ENCODE results near the gene RNF217. TPM values are rescaled to one million over a fixed set of nuclear protein-coding genes. Genes with fewer than 3 reads are reported as not detected.

RNF217 gene
- total and polyA plus RNA-seq, 2 of the 13 experiments (the other 11 are each of a cell fraction or from before 2014, with no cell fraction given), result 2.2 to 2.4 TPM

DNA sequence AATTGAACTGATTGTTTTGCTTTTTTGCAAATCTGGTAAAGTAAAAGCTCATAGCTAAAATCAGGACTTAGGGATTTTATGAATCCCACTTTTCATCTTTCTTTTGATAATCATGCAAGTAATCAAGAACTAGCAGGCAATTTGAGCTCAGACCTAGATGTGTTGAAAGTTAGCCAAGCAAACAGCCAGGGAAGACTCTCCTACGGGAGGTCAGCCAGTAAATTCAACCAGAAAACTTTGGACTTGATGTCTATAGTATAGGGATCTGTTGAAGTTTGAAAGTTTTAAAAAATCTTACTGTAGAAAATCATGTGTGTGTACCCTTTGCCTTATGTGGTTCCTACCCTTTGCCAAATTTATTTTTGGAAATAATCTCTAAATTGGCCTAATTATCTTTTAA is 96.3 kb downstream of the RNF217 start:
- no peaks in the 10 kb centered on the region for H4K20me1 ChIP-seq (ENCODE audit: insufficient read depth, low read length)
- H2AFZ ChIP-seq (ENCODE audit: low read length), result no peak overlapping the region
- H3K79me2 ChIP-seq (ENCODE audit: insufficient read depth, low read length), result no peaks in the 10 kb centered on the region
- BruUV-seq (replicated peaks), result no TSS peak
- DNase-seq (ENCODE audit: low spot score) (no peak), FAIRE-seq (no peak), ATAC-seq (no peak)
- intact Hi-C loops (cut with micrococcal nuclease; ENCODE audit: unreplicated experiment), result no loop called here
- no peaks in the 10 kb centered on the region for H3K9me3 ChIP-seq (ENCODE audit: low read length)
- no peak overlapping the region for H3K4me3 ChIP-seq (replicated peaks in 1 of 3; ENCODE audit: insufficient read depth in 1 of 3, low read depth in 2 of 3, low read length in 3 of 3)
- no peak overlapping the region for H3K9ac ChIP-seq (ENCODE audit: insufficient read depth, low read depth, low read length)
- 12% methylated on average over 1 of the region's 1 CpG for WGBS (ENCODE audit: low lambda C conversion rate)
- peaks cover 6% of the 10 kb centered on the region for H3K4me1 ChIP-seq (ENCODE audit: insufficient read depth, low read length)
- H3K36me3 ChIP-seq (replicated peaks in 1 of 2; ENCODE audit: control insufficient read depth in 1 of 2, insufficient read depth in 2 of 2, low read length in 2 of 2), result no peaks in the 10 kb centered on the region
- no peak overlapping the region for H3K4me2 ChIP-seq (ENCODE audit: low read depth, low read length)
- in situ Hi-C loops (cut with HindIII; ENCODE audit: extremely low pct_ligation_motif_present, low pct_unique_long_range_greater_than_20kb), result no loop called here
- POLR2A ChIA-PET, result no interaction called here
- H3K27me3 ChIP-seq (ENCODE audit: control insufficient read depth in 1 of 2, insufficient read depth in 2 of 2, low read length in 2 of 2), result no peaks in the 10 kb centered on the region
- H3K27ac ChIP-seq (ENCODE audit: extremely low read length, insufficient read depth, low read length), result no peak overlapping the region
- CTCF ChIA-PET (ENCODE audit: low intra/inter-chr PET ratio, low total read pairs), result no interaction called here
- no peak for TF ChIP-seq ZNF562 (CRISPR knock-in tag; IDR thresholded peaks at IDR 0.05; ENCODE audit: borderline replicate concordance)
- TF ChIP-seq, protein P1, sequence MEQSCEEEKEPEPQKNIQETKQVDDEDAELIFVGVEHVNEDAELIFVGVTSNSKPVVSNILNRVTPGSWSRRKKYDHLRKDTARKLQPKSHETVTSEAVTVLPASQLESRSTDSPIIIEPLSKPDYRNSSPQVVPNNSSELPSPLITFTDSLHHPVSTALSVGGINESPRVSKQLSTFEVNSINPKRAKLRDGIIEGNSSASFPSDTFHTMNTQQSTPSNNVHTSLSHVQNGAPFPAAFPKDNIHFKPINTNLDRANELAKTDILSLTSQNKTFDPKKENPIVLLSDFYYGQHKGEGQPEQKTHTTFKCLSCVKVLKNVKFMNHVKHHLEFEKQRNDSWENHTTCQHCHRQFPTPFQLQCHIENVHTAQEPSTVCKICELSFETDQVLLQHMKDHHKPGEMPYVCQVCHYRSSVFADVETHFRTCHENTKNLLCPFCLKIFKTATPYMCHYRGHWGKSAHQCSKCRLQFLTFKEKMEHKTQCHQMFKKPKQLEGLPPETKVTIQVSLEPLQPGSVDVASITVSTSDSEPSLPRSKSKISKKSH (CRISPR knock-in tag; IDR thresholded peaks at IDR 0.05; ENCODE audit: borderline replicate concordance), result no peak
- TF ChIP-seq ZNF678 (CRISPR knock-in tag; IDR thresholded peaks at IDR 0.05), result no peak

DNA sequence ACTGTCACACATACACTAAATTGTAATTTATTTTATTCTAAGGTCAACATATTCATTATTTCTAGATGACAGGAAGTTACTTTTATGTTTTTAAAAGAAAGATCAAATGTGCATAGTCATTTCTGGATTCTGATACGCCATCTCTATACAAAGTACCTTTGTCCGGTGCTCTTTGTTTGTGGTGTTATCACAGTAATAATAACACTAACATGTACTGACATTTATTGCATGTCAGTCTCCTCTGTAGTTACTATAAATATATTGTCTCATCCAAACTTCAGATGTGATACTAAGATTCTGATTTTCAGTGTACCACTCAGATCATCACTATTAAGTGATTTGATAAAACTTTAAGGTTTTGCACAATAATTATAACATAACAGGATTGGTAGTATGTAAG is 101.1 kb downstream of the RNF217 start:
- Histone ChIP-seq H3K9ac (ENCODE audit: insufficient read depth, low read depth, low read length) (no peak overlapping the region), H3K4me1 (ENCODE audit: insufficient read depth, low read length) (no peaks in the 10 kb centered on the region; the same call in 1 of the 2 replicates), H3K9me3 (ENCODE audit: low read length) (no peaks in the 10 kb centered on the region), H3K4me3 (replicated peaks in 1 of 3; ENCODE audit: insufficient read depth in 1 of 3, low read depth in 2 of 3, low read length in 3 of 3) (no peak overlapping the region), H3K4me2 (ENCODE audit: low read depth, low read length) (no peak overlapping the region), H2AFZ (ENCODE audit: low read length) (no peak overlapping the region), H4K20me1 (ENCODE audit: insufficient read depth, low read length) (no peaks in the 10 kb centered on the region), H3K36me3 (replicated peaks in 1 of 2; ENCODE audit: control insufficient read depth in 1 of 2, insufficient read depth in 2 of 2, low read length in 2 of 2) (no peaks in the 10 kb centered on the region), H3K27me3 (ENCODE audit: control insufficient read depth in 1 of 2, insufficient read depth in 2 of 2, low read length in 2 of 2) (no peaks in the 10 kb centered on the region), H3K79me2 (ENCODE audit: insufficient read depth, low read length) (no peaks in the 10 kb centered on the region), H3K27ac (ENCODE audit: extremely low read length, insufficient read depth, low read length) (no peak overlapping the region)
- no TSS peak for BruUV-seq (replicated peaks)
- FAIRE-seq, result no peak
- intact Hi-C loops (cut with micrococcal nuclease; ENCODE audit: unreplicated experiment) (no loop called here), in situ Hi-C loops (cut with HindIII; ENCODE audit: extremely low pct_ligation_motif_present, low pct_unique_long_range_greater_than_20kb) (no loop called here)
- TF ChIP-seq, protein P2, sequence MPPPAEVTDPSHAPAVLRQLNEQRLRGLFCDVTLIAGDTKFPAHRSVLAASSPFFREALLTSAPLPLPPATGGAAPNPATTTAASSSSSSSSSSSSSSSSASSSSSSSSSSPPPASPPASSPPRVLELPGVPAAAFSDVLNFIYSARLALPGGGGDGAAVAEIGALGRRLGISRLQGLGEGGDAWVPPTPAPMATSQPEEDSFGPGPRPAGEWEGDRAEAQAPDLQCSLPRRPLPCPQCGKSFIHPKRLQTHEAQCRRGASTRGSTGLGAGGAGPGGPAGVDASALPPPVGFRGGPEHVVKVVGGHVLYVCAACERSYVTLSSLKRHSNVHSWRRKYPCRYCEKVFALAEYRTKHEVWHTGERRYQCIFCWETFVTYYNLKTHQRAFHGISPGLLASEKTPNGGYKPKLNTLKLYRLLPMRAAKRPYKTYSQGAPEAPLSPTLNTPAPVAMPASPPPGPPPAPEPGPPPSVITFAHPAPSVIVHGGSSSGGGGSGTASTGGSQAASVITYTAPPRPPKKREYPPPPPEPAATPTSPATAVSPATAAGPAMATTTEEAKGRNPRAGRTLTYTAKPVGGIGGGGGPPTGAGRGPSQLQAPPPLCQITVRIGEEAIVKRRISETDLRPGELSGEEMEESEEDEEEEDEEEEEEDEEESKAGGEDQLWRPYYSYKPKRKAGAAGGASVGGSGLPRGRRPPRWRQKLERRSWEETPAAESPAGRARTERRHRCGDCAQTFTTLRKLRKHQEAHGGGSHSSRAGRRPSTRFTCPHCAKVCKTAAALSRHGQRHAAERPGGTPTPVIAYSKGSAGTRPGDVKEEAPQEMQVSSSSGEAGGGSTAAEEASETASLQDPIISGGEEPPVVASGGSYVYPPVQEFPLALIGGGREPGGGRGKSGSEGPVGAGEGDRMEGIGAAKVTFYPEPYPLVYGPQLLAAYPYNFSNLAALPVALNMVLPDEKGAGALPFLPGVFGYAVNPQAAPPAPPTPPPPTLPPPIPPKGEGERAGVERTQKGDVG (CRISPR knock-in tag; IDR thresholded peaks at IDR 0.05; ENCODE audit: borderline replicate concordance), result no peak
- TF ChIP-seq, protein P3, sequence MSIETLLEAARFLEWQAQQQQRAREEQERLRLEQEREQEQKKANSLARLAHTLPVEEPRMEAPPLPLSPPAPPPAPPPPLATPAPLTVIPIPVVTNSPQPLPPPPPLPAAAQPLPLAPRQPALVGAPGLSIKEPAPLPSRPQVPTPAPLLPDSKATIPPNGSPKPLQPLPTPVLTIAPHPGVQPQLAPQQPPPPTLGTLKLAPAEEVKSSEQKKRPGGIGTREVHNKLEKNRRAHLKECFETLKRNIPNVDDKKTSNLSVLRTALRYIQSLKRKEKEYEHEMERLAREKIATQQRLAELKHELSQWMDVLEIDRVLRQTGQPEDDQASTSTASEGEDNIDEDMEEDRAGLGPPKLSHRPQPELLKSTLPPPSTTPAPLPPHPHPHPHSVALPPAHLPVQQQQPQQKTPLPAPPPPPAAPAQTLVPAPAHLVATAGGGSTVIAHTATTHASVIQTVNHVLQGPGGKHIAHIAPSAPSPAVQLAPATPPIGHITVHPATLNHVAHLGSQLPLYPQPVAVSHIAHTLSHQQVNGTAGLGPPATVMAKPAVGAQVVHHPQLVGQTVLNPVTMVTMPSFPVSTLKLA (IDR thresholded peaks at IDR 0.05), result no peak
- TF ChIP-seq, protein P4, sequence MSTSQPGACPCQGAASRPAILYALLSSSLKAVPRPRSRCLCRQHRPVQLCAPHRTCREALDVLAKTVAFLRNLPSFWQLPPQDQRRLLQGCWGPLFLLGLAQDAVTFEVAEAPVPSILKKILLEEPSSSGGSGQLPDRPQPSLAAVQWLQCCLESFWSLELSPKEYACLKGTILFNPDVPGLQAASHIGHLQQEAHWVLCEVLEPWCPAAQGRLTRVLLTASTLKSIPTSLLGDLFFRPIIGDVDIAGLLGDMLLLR (CRISPR knock-in tag; IDR thresholded peaks at IDR 0.05), result no peak
- TF ChIP-seq ZNF629 (CRISPR knock-in tag; conservative IDR thresholded peaks at IDR 0.05) (no peak), HCFC1 (IDR thresholded peaks at IDR 0.05; ENCODE audit: low read depth, low read length) (no peak), CHD4 (IDR thresholded peaks at IDR 0.05; ENCODE audit: borderline replicate concordance, low read length) (no peak)
- TF ChIP-seq, protein P5, sequence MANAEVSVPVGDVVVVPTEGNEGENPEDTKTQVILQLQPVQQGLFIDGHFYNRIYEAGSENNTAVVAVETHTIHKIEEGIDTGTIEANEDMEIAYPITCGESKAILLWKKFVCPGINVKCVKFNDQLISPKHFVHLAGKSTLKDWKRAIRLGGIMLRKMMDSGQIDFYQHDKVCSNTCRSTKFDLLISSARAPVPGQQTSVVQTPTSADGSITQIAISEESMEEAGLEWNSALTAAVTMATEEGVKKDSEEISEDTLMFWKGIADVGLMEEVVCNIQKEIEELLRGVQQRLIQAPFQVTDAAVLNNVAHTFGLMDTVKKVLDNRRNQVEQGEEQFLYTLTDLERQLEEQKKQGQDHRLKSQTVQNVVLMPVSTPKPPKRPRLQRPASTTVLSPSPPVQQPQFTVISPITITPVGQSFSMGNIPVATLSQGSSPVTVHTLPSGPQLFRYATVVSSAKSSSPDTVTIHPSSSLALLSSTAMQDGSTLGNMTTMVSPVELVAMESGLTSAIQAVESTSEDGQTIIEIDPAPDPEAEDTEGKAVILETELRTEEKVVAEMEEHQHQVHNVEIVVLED (CRISPR knock-in tag; IDR thresholded peaks at IDR 0.05; ENCODE audit: borderline replicate concordance), result no peak
- WGBS (ENCODE audit: low lambda C conversion rate), result 72% methylated on average over 2 of the region's 2 CpGs
- POLR2A ChIA-PET, result no interaction called here
- no peak for DNase-seq (ENCODE audit: low spot score)
- no peak for ATAC-seq
- CTCF ChIA-PET (ENCODE audit: low intra/inter-chr PET ratio, low total read pairs), result no interaction called here

Data from HepG2 (cell line).